Progenitor cell of endocrine pancreas (in vitro differentiated cells): ENCODE data around the gene ALDH5A1. TPM values are rescaled to one million over a fixed set of nuclear protein-coding genes. Genes with fewer than 3 reads are reported as not detected.
"Not testable (repeated sequence)": the region's sequence is repeated elsewhere in the genome, so short reads cannot be mapped to it uniquely, and the experiment has no call there.

Experiments used
- DNase-seq: peaks from one replicate; pipeline ENCODE4 v3.0.0; 2021; ENCODE audit warnings: low spot score; ENCODE audit not compliant: unreplicated experiment
- H3K27ac Mint-ChIP-seq: 2 replicates; pipeline ENCODE4 v1.8.0; 2021; ENCODE audit warnings: mild to moderate bottlenecking, moderate library complexity, mixed read lengths
- H3K27me3 Mint-ChIP-seq: 2 replicates; pipeline ENCODE4 v1.8.0; 2021; ENCODE audit warnings: mixed read lengths
- H3K36me3 Mint-ChIP-seq: 2 replicates; pipeline ENCODE4 v1.8.0; 2022; ENCODE audit warnings: mixed read lengths; ENCODE audit not compliant: insufficient read depth
- H3K4me1 Mint-ChIP-seq: 2 replicates; pipeline ENCODE4 v1.8.0; 2021; ENCODE audit warnings: low read depth, mixed read lengths
- H3K4me3 Mint-ChIP-seq: 2 replicates; pipeline ENCODE4 v1.8.0; 2021; ENCODE audit warnings: low read depth, mild to moderate bottlenecking, moderate library complexity, mixed read lengths
- H3K9me3 Mint-ChIP-seq: 2 replicates; pipeline ENCODE4 v1.8.0; 2021; ENCODE audit warnings: low read depth, mixed read lengths
- total RNA-seq: library from RNA; stranded (reverse); gene quantifications from 2 replicates; pipeline ENCODE4 v1.2.1, GENCODE V29; 2021
- TF ChIP-seq, protein P1 (sequence below): fragments of 200-600 bp; sonication (generic); IDR thresholded peaks from one replicate; pipeline ENCODE4 v1.5.0; 2021; ENCODE audit warnings: antibody characterized with exemption, mild to moderate bottlenecking; ENCODE audit not compliant: unreplicated experiment

Gene ALDH5A1
- total RNA-seq, 1 donor from 2014 or later = 14.5 TPM

DNA sequence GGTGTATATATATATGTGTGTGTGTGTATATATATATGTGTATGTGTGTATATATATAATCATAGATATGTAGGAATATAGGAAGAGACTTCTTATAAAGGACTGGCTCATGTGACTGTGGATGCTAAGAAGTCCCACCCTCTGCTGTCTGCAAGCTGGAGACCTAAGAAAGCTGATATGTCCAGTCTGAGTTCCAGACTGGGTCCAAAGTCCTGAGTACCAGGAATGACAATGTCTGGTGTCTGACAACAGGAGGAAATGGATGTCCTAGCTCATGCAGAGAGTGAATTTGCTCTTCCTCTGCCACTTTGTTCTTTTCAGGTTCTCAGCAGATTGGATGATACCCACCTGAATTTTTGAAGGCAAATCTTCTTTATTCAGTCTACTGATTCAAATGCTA is 7.1 kb downstream of the ALDH5A1 start:
- TF ChIP-seq, protein P1, sequence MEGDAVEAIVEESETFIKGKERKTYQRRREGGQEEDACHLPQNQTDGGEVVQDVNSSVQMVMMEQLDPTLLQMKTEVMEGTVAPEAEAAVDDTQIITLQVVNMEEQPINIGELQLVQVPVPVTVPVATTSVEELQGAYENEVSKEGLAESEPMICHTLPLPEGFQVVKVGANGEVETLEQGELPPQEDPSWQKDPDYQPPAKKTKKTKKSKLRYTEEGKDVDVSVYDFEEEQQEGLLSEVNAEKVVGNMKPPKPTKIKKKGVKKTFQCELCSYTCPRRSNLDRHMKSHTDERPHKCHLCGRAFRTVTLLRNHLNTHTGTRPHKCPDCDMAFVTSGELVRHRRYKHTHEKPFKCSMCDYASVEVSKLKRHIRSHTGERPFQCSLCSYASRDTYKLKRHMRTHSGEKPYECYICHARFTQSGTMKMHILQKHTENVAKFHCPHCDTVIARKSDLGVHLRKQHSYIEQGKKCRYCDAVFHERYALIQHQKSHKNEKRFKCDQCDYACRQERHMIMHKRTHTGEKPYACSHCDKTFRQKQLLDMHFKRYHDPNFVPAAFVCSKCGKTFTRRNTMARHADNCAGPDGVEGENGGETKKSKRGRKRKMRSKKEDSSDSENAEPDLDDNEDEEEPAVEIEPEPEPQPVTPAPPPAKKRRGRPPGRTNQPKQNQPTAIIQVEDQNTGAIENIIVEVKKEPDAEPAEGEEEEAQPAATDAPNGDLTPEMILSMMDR = no peak
- no peak for DNase-seq
- Mint-ChIP-seq H3K36me3 (peaks cover 30% of the 10 kb centered on the region), H3K9me3 (peaks cover 8% of the 10 kb centered on the region), H3K4me3 (no peak overlapping the region), H3K27ac (no peak overlapping the region), H3K4me1 (no peaks in the 10 kb centered on the region), H3K27me3 (no peaks in the 10 kb centered on the region)

DNA sequence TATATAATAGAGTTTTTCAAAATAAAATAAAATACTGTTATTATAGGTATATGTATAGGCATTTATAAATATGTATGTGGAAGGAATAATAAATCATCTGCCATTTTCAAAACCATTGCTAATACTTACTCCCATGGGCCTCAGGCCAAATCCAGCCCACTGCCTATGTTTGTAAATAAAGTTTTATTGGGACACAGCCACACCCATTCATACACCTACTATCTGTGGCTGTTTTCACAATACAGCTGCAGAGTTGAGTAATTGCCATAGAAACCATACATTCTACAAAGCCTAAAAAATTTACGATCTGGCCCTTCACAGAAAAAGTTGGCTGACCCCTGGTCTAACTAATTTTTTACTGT is 9.5 kb downstream of the ALDH5A1 start:
- Mint-ChIP-seq H3K27me3 (no peaks in the 10 kb centered on the region), H3K36me3 (peaks cover 41% of the 10 kb centered on the region), H3K27ac (no peak overlapping the region), H3K4me1 (no peaks in the 10 kb centered on the region), H3K9me3 (peaks cover 19% of the 10 kb centered on the region), H3K4me3 (no peak overlapping the region)
- TF ChIP-seq, protein P1 = no peak
- DNase-seq = no peak

DNA sequence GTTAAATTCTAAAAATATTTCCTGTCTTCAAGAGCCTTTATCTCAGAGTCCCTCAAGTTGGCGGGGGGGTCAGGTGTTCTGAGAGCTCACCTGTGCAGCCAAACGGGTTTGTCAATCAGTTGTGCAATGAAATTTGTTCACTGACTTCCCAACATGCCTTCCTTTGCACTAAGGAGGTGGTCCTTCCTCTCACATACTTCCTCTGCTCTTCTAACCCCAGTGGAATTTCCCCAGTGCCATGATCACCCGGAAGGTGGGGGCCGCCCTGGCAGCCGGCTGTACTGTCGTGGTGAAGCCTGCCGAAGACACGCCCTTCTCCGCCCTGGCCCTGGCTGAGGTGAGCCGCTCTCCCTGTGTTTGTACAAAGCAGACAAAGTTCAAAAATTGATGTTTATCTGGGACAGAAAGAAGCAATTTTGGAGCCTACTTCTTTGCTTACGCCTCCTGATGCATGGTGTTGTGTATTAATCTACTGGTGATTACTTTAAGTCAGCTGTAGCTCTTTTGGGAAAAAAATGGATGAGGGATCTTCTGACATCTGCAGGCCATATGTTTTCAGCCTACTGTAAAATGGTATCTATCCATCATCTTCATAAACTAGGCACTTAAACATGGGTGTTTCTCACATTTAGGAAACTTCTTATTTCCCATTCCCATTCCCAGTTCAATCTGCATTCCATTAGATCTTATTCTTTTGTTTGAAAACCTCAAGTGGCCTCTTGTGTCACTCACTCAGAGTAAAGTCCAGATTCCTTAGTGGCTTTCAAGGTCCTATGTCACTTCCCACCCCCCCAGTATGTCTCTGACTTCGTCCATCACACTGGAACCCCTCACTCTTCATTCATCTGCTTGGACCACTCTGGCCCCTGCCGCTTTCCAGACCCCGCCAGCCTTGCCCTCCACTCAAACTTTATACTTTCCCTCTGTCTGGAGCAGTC is 10.1 kb downstream of the ALDH5A1 start:
- peaks cover 45% of the 10 kb centered on the region for H3K36me3 Mint-ChIP-seq
- peaks cover 19% of the 10 kb centered on the region for H3K9me3 Mint-ChIP-seq
- H3K4me1 Mint-ChIP-seq = no peaks in the 10 kb centered on the region
- H3K4me3 Mint-ChIP-seq = no peak overlapping the region
- TF ChIP-seq, protein P1 = no peak
- H3K27me3 Mint-ChIP-seq = no peaks in the 10 kb centered on the region
- H3K27ac Mint-ChIP-seq = no peak overlapping the region
- no peak for DNase-seq

DNA sequence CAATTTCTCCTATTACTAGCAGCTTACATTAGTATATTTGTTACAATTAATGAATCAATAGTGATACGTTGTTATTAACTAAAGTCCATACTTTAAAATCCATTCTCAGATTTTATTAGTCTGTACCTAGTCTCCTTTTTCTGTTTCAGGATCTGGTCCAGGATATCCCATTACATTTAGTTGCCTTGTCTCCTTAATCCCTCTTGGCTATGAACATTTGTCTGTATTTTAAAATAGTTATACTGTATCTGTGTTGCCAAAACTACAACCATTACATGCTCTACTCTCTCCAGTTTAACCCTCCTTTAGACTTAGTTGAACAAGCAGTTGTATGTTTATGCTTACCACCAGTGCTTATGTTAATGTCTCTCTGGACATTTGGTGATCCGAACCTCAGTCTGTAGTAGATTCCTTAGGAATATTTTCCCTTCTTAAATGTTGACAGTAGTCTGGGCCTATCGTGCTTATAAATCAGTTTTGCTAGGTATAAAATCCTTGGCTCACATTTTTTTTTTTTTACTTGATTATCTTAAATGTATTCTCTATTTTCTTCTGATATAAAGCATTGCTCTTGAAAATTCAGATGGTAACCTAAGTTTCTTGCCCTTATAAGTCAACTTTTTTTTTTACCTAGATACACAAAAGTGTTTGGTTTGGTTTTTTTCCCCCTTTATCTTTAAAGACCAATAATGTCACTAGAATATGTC is 12.2 kb downstream of the ALDH5A1 start:
- peaks cover 45% of the 10 kb centered on the region for H3K36me3 Mint-ChIP-seq
- H3K4me3 Mint-ChIP-seq = no peak overlapping the region
- TF ChIP-seq, protein P1 = no peak
- DNase-seq = no peak
- H3K27me3 Mint-ChIP-seq = no peaks in the 10 kb centered on the region
- H3K27ac Mint-ChIP-seq = no peak overlapping the region
- no peaks in the 10 kb centered on the region for H3K4me1 Mint-ChIP-seq
- peaks cover 19% of the 10 kb centered on the region for H3K9me3 Mint-ChIP-seq

DNA sequence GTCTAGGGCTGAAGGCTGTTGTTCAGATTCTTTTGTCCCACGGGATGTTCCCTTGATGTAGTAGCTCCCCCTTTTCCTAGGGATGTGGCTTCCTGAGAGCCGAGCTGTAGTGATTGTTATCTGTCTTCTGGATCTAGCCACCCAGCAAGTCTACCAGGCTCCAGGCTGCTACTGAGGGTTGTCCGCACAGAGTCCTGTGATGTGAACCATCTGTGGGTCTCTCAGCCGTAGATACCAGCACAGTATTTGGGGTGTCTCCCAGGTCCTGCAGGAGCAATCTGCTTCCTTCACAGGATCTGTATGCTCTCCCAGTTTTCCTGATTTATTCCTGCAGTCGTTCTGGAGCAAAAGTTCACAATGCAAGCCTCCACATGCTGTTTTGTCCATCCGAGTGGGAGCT is 17.2 kb downstream of the ALDH5A1 start:
- H3K27me3 Mint-ChIP-seq, DNase-seq, H3K27ac Mint-ChIP-seq, H3K4me3 Mint-ChIP-seq, H3K4me1 Mint-ChIP-seq: not testable (repeated sequence)
- H3K9me3 Mint-ChIP-seq = peaks cover 17% of the 10 kb centered on the region
- peaks cover 31% of the 10 kb centered on the region for H3K36me3 Mint-ChIP-seq
